GM19193 (cell line): ENCODE results near the gene EXOC4.

Source experiments
- POLR2A ChIP-seq: IDR thresholded peaks from 4 replicates; pipeline ENCODE4 v1.6.1; 2011; ENCODE audit not compliant: insufficient read depth, insufficient read length; ENCODE audit errors: extremely low read depth

The EXOC4 gene

GRCh38 chr7:133761443-133761842 is 508.6 kb downstream of the EXOC4 start:
- no peak for TF ChIP-seq POLR2A

- TF ChIP-seq POLR2A: no peak
Observed at GRCh38 chr7:133763076-133763640, 510.3 kb downstream of the EXOC4 start.

GRCh38 chr7:133769668-133770067 is 516.8 kb downstream of the EXOC4 start:
- TF ChIP-seq POLR2A: no peak

GRCh38 chr7:133770863-133771492 is 518.1 kb downstream of the EXOC4 start:
- TF ChIP-seq POLR2A: no peak

DNA sequence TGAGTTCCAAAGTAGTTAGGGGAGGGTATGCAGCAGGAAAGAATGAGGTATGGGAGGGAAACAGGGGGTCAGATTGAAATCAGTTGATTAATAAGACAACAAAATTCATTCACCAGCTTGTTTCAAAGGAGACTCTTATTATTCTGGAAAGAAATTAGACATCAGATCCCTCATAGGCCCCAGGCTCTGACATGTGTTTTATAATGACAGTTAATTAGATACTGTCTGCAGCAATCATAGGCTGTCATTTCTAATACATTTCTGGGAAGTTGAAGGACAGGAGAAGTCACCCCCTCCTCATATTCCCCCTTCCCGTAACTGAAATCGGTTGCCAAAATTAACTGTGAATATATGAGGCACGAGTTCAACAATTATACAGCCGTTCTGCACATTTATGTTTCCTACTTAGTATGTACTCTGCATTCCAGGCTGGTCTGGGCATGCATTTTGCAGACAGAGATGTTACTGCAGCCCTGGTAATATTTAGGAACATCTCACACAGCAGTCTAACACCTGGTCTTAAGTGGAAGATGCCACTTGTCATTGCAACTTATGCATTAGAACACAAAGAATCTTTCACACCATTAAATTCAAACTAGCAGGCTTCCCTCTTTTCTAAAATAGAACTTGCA is 519.0 kb downstream of the EXOC4 start:
- TF ChIP-seq POLR2A: no peak

- TF ChIP-seq POLR2A: no peak
Observed at GRCh38 chr7:133773601-133774000, 520.7 kb downstream of the EXOC4 start.

- TF ChIP-seq POLR2A: no peak
Observed at GRCh38 chr7:133775201-133775600, 522.3 kb downstream of the EXOC4 start.

- no peak for TF ChIP-seq POLR2A
Observed at GRCh38 chr7:133776266-133776665, 523.4 kb downstream of the EXOC4 start.

- no peak for TF ChIP-seq POLR2A
Observed at GRCh38 chr7:133777701-133778100, 524.8 kb downstream of the EXOC4 start.

- TF ChIP-seq POLR2A: no peak
Observed at GRCh38 chr7:133778472-133778871, 525.6 kb downstream of the EXOC4 start.

- TF ChIP-seq POLR2A: no peak
Observed at GRCh38 chr7:133780912-133781311, 528.0 kb downstream of the EXOC4 start.

DNA sequence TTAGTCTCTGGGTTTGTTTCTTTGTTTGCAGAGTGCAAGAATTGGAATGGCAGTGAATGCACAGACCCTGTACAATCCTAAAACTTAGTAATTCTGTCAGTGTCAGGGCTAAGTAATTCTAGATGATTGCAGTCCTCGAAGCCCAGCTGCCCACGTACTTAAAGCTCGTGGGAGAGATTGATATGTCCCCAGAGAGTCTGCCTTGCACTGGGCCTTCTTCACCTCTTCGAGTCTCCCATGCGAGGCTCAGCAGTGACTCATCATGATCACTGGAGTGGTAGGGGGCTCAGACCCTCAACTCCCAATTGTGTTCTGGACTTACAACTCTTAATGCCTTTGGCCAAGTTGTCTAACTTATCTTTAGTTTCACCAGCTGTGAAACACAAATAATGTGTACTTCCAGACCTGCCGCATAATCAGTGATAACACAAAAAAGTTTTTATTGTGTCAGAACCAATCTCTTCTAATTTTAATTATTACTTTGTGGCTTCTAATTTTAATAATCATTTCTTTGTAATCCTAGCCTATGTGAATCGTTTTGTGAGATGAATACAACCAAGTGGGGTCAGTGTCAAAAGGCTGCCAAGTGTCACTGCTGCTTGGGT is 528.7 kb downstream of the EXOC4 start:
- TF ChIP-seq POLR2A: no peak

GRCh38 chr7:133782470-133782869 is 529.6 kb downstream of the EXOC4 start:
- TF ChIP-seq POLR2A: no peak

- no peak for TF ChIP-seq POLR2A
Observed at GRCh38 chr7:133783276-133783675, 530.4 kb downstream of the EXOC4 start.

GRCh38 chr7:133784486-133785001 is 531.7 kb downstream of the EXOC4 start:
- no peak for TF ChIP-seq POLR2A

DNA sequence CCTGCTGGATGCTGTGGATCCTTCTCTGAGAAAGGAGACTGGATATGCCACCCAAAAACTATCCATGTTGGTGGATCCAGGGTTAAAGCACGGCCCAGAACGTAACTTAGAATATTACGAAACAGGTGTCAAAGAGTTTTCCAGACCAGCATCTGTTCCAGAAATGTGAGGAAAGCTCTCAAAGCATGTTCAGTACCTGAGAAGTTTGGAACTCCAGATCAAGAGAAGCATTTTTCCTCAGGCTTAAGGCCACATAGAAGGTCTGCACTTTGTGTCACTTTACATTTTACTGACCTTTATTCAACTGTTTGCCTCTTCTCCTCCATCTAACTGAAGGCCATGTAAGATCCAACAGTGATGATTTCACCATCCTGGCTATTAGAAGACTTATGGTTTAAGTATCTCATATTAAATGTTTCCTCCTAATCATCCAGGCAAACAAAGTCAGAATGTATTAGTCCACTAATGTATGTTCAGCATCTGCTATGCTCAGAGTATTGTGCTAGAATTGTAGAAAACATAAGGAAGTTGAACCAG is 533.6 kb downstream of the EXOC4 start:
- TF ChIP-seq POLR2A: no peak

DNA sequence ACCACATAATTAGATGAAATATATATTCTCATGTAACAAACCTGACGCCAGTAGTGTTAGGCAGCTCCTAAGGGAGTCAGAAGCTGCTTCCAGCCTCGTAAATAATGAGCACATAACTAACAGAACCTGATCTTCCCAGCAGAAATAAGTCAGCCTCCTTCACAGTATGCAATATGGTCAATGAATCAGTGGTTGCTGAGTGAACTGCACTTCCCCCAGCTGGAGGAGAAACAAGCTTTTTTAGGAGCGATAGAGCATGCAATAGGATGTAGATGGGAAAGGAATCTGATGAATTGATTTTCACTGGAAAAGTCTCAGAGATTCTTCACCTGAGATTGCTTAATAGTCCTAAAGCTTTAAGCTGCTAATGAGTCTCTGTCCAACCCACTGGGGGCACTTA is 537.1 kb downstream of the EXOC4 start:
- TF ChIP-seq POLR2A: no peak
